H9 (cell line): ENCODE measurements around the gene CTIF. TPM values are rescaled to one million over a fixed set of nuclear protein-coding genes. Genes with fewer than 3 reads are reported as not detected.

Source experiments
- DNase-seq: peaks from one replicate; pipeline ENCODE4 v3.0.0-alpha.2; 2017
- H2AFZ ChIP-seq: one replicate; pipeline ENCODE4 v1.6.1; 2013; ENCODE audit warnings: mild to moderate bottlenecking, low read length, control low read depth, moderate library complexity
- H2AK5ac ChIP-seq: 2 replicates; pipeline ENCODE4 v1.6.1; 2013; ENCODE audit warnings: low read length, control low read depth, mixed read lengths; ENCODE audit not compliant: insufficient read length
- H2BK120ac ChIP-seq: one replicate; pipeline ENCODE4 v1.6.1; 2013; ENCODE audit warnings: low read depth, mild to moderate bottlenecking, low read length, control low read depth, inconsistent platforms; ENCODE audit not compliant: poor library complexity, severe bottlenecking
- H2BK12ac ChIP-seq: 2 replicates; pipeline ENCODE4 v1.6.1; 2013; ENCODE audit warnings: low read length, control low read depth, mixed read lengths, low read depth; ENCODE audit not compliant: insufficient read length
- H2BK15ac ChIP-seq: 2 replicates; pipeline ENCODE4 v1.6.1; 2013; ENCODE audit warnings: low read depth, low read length, control low read depth
- H2BK20ac ChIP-seq: one replicate; pipeline ENCODE4 v1.6.1; 2013; ENCODE audit warnings: low read depth, mild to moderate bottlenecking, low read length, control low read depth, inconsistent platforms; ENCODE audit not compliant: poor library complexity, severe bottlenecking
- H2BK5ac ChIP-seq: 2 replicates; pipeline ENCODE4 v1.6.1; 2013; ENCODE audit warnings: low read length, control low read depth, mixed read lengths; ENCODE audit not compliant: insufficient read length
- H3K14ac ChIP-seq: 2 replicates; pipeline ENCODE4 v1.6.1; 2013; ENCODE audit warnings: low read length, control low read depth; ENCODE audit not compliant: insufficient read depth
- H3K18ac ChIP-seq: 2 replicates; pipeline ENCODE4 v1.6.1; 2013; ENCODE audit warnings: low read depth, mild to moderate bottlenecking, mixed read lengths, low read length, control low read depth; ENCODE audit not compliant: insufficient read length
- H3K23ac ChIP-seq: 2 replicates; pipeline ENCODE4 v1.6.1; 2013; ENCODE audit warnings: low read length, control low read depth, mixed read lengths, low read depth; ENCODE audit not compliant: insufficient read length
- H3K23me2 ChIP-seq: 2 replicates; pipeline ENCODE4 v1.6.1; 2013; ENCODE audit warnings: low read depth, mild to moderate bottlenecking, mixed read lengths, low read length, control low read depth; ENCODE audit not compliant: insufficient read length, poor library complexity, severe bottlenecking
- H3K27ac ChIP-seq: 2 replicates; pipeline ENCODE4 v1.5.1; 2013; ENCODE audit warnings: low read length, control low read depth, mixed read lengths, low read depth; ENCODE audit not compliant: insufficient read length
- H3K27me3 ChIP-seq: 2 replicates; pipeline ENCODE4 v1.6.1; 2013; ENCODE audit warnings: low read length, control low read depth, inconsistent platforms; ENCODE audit not compliant: insufficient read depth
- H3K4ac ChIP-seq: 2 replicates; pipeline ENCODE4 v1.6.1; 2013; ENCODE audit warnings: low read depth, mild to moderate bottlenecking, control low read depth, inconsistent platforms, low read length, moderate library complexity
- H3K4me1 ChIP-seq: 2 replicates; pipeline ENCODE4 v1.6.1; 2013; ENCODE audit warnings: low read length, control low read depth, inconsistent platforms; ENCODE audit not compliant: insufficient read depth
- H3K4me2 ChIP-seq: 2 replicates; pipeline ENCODE4 v1.6.1; 2013; ENCODE audit warnings: low read length, control low read depth, mixed read lengths; ENCODE audit not compliant: insufficient read length, insufficient read depth
- H3K56ac ChIP-seq: 2 replicates; pipeline ENCODE4 v1.6.1; 2013; ENCODE audit warnings: low read depth, mild to moderate bottlenecking, mixed read lengths, low read length, control low read depth; ENCODE audit not compliant: insufficient read length
- H3K79me1 ChIP-seq: 2 replicates; pipeline ENCODE4 v1.6.1; 2013; ENCODE audit warnings: low read depth, mild to moderate bottlenecking, moderate library complexity, low read length, control low read depth, inconsistent platforms; ENCODE audit not compliant: insufficient read depth, poor library complexity, severe bottlenecking
- H3K79me2 ChIP-seq: 2 replicates; pipeline ENCODE4 v1.6.1; 2013; ENCODE audit warnings: low read length, control low read depth, inconsistent platforms; ENCODE audit not compliant: insufficient read depth
- H3K9ac ChIP-seq: 2 replicates; pipeline ENCODE4 v1.6.1; 2013; ENCODE audit warnings: low read length, control low read depth, mixed read lengths; ENCODE audit not compliant: insufficient read length; ENCODE audit errors: extremely low read depth
- H3K9me3 ChIP-seq: one replicate; pipeline ENCODE4 v1.6.1; 2013; ENCODE audit warnings: low read depth, low read length, inconsistent platforms; ENCODE audit not compliant: control insufficient read depth
- H3T11ph ChIP-seq: one replicate; pipeline ENCODE4 v1.6.1; 2013; ENCODE audit warnings: mild to moderate bottlenecking, low read length, control low read depth, inconsistent platforms
- H4K20me1 ChIP-seq: one replicate; pipeline ENCODE4 v1.6.1; 2013; ENCODE audit not compliant: control insufficient read depth, insufficient read length, insufficient read depth
- H4K5ac ChIP-seq: 2 replicates; pipeline ENCODE4 v1.6.1; 2013; ENCODE audit warnings: low read depth, mild to moderate bottlenecking, mixed read lengths, low read length, control low read depth; ENCODE audit not compliant: insufficient read length
- H4K8ac ChIP-seq: replicated peaks from 2 replicates; pipeline ENCODE4 v1.6.1; 2013; ENCODE audit warnings: low read length, control low read depth, mixed read lengths, low read depth; ENCODE audit not compliant: insufficient read length
- H4K91ac ChIP-seq: 2 replicates; pipeline ENCODE4 v1.6.1; 2013; ENCODE audit warnings: low read depth, mild to moderate bottlenecking, moderate library complexity, mixed read lengths, low read length, control low read depth; ENCODE audit not compliant: insufficient read length
- H3K27ac Mint-ChIP-seq, 3 experiments: 2 replicates in 2 of 3; 3 replicates in 1 of 3; pipeline ENCODE4 v1.8.0; 2020 to 2021; ENCODE audit warnings: mixed read lengths in 3 of 3, mild to moderate bottlenecking in 1 of 3, moderate library complexity in 1 of 3
- H3K27me3 Mint-ChIP-seq: 2 replicates; pipeline ENCODE4 v1.8.0; 2021; ENCODE audit warnings: low read depth, mild to moderate bottlenecking, moderate library complexity, mixed read lengths
- H3K36me3 Mint-ChIP-seq, 3 experiments: 2 replicates in 2 of 3; 3 replicates in 1 of 3; pipeline ENCODE4 v1.8.0; 2020 to 2021; ENCODE audit warnings: low read depth in 3 of 3, mixed read lengths in 3 of 3; ENCODE audit not compliant: insufficient read depth in 1 of 3
- H3K4me1 Mint-ChIP-seq, 2 experiments: 2 replicates each; pipeline ENCODE4 v1.8.0; 2020; ENCODE audit warnings: mixed read lengths in 2 of 2
- H3K4me3 Mint-ChIP-seq, 2 experiments: 2 replicates in 1 of 2; 3 replicates in 1 of 2; pipeline ENCODE4 v1.8.0; 2020 to 2021; ENCODE audit warnings: mild to moderate bottlenecking in 2 of 2, mixed read lengths in 2 of 2, moderate library complexity in 1 of 2
- H3K9me3 Mint-ChIP-seq, 2 experiments: 2 replicates in 1 of 2; 3 replicates in 1 of 2; pipeline ENCODE4 v1.8.0; 2020; ENCODE audit warnings: mild to moderate bottlenecking in 2 of 2, mixed read lengths in 2 of 2, moderate library complexity in 1 of 2
- WGBS: extraction: QIAGEN DNeasy Blood & Tissue Kit; methylation state at CpG from one replicate; pipeline ENCODE4 v1.1.7; 2013; ENCODE audit warnings: missing lambda C conversion rate, low lambda C conversion rate, mixed read lengths; ENCODE audit not compliant: insufficient read length; ENCODE audit errors: extremely low coverage; 5-methylcytosine and 5-hydroxymethylcytosine counted together
- total RNA-seq: library from RNA; stranded (reverse); gene quantifications from 2 replicates; pipeline ENCODE4 v1.2.1, GENCODE V29; 2021
- TF ChIP-seq, protein P1 (sequence below): fragments of 200-600 bp; sonication (generic); conservative IDR thresholded peaks from 3 replicates; pipeline ENCODE4 v1.8.0; 2021; ENCODE audit warnings: antibody characterized with exemption, mild to moderate bottlenecking

CTIF gene
- total RNA-seq, 1 experiment from 2014 or later: 15.8 TPM

DNA sequence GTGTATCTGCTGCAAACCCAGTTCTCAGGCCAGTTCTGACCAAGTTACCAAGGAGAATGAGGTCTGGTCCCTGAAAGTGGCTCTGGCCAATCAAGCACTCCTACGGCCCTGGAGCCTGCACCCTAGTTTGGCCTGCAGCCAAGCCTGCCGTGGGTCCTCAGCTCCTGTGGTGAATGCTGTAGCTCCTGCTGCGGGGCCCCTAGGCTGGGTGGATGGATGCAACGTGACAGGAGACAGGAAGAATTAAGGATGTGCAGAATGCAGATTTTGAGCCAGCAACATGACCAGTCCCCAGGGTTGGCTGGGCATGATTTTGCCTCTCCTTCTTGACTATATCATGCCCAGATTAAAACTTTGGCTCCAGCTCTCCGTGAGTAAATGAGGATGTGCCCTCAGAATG, 314.8 kb downstream of the CTIF start:
- TF ChIP-seq, protein P1, sequence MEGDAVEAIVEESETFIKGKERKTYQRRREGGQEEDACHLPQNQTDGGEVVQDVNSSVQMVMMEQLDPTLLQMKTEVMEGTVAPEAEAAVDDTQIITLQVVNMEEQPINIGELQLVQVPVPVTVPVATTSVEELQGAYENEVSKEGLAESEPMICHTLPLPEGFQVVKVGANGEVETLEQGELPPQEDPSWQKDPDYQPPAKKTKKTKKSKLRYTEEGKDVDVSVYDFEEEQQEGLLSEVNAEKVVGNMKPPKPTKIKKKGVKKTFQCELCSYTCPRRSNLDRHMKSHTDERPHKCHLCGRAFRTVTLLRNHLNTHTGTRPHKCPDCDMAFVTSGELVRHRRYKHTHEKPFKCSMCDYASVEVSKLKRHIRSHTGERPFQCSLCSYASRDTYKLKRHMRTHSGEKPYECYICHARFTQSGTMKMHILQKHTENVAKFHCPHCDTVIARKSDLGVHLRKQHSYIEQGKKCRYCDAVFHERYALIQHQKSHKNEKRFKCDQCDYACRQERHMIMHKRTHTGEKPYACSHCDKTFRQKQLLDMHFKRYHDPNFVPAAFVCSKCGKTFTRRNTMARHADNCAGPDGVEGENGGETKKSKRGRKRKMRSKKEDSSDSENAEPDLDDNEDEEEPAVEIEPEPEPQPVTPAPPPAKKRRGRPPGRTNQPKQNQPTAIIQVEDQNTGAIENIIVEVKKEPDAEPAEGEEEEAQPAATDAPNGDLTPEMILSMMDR: no peak
- H3K27ac ChIP-seq: no peak overlapping the region
- Mint-ChIP-seq H3K4me3 (no peak overlapping the region), H3K4me1 (peaks cover 27 to 34% of the 10 kb centered on the region in 2 experiments), H3K27me3 (peaks cover 4% of the 10 kb centered on the region), H3K36me3 (peaks cover 0 to 6% (median 0%) of the 10 kb centered on the region in 3 experiments; a peak in 2 of 7 replicates), H3K27ac (no peak overlapping the region), H3K9me3 (no peaks in the 10 kb centered on the region; a peak in 1 of 5 replicates)
- H2BK20ac ChIP-seq: no peak overlapping the region
- H2BK15ac ChIP-seq: no peak overlapping the region
- H3K27me3 ChIP-seq: no peaks in the 10 kb centered on the region
- H3K14ac ChIP-seq: no peak overlapping the region
- no peak overlapping the region for H2AK5ac ChIP-seq
- no peaks in the 10 kb centered on the region for H3K23me2 ChIP-seq
- H3T11ph ChIP-seq: no peak overlapping the region
- no peak overlapping the region for H3K56ac ChIP-seq
- no peak overlapping the region for H3K4ac ChIP-seq
- H4K8ac ChIP-seq: no peak overlapping the region
- H3K23ac ChIP-seq: no peak overlapping the region
- no peak overlapping the region for H4K91ac ChIP-seq
- H2BK5ac ChIP-seq: no peak overlapping the region
- no peaks in the 10 kb centered on the region for H3K9me3 ChIP-seq
- no peaks in the 10 kb centered on the region for H3K79me1 ChIP-seq
- H3K4me1 ChIP-seq: no peaks in the 10 kb centered on the region
- H3K79me2 ChIP-seq: no peaks in the 10 kb centered on the region
- no peak overlapping the region for H2BK120ac ChIP-seq
- no CpG with 5 or more reads among the region's 5 CpGs for WGBS
- H3K4me2 ChIP-seq: no peak overlapping the region
- H4K5ac ChIP-seq: no peak overlapping the region
- no peak overlapping the region for H2BK12ac ChIP-seq
- DNase-seq: no peak
- no peak overlapping the region for H2AFZ ChIP-seq
- H3K18ac ChIP-seq: no peak overlapping the region
- no peaks in the 10 kb centered on the region for H4K20me1 ChIP-seq
- no peak overlapping the region for H3K9ac ChIP-seq
